ENCODE results near the gene MYL6B.

The MYL6B gene

GRCh38 chr12:56122637-56123036, 29.8 kb upstream of the MYL6B start:
- peak; percentile 22 for DNase-seq (ENCODE audit: low read depth)

- DNase-seq (ENCODE audit: low read depth): no peak
Observed at GRCh38 chr12:56124133-56124532, 28.3 kb upstream of the MYL6B start.

GRCh38 chr12:56126732-56127239, 25.6 kb upstream of the MYL6B start:
- no peak for DNase-seq (ENCODE audit: low read depth)

- no peak for DNase-seq (ENCODE audit: low read depth)
Observed at GRCh38 chr12:56127485-56127887, 24.9 kb upstream of the MYL6B start.

- peak; percentile 100 for DNase-seq (ENCODE audit: low read depth)
Observed at GRCh38 chr12:56127888-56128669, 24.3 kb upstream of the MYL6B start, which contains the start of gene ESYT1. TSS of gene ESYT1 (plus strand) at chr12:56128267. CDS start at chr12:56128320, 53 bp downstream.

- no peak for DNase-seq (ENCODE audit: low read depth)
Observed at GRCh38 chr12:56128670-56129205, 23.6 kb upstream of the MYL6B start.

GRCh38 chr12:56129206-56129941, 23.0 kb upstream of the MYL6B start:
- DNase-seq (ENCODE audit: low read depth): peak; percentile 33

- DNase-seq (ENCODE audit: low read depth): no peak
Observed at GRCh38 chr12:56129942-56130495, 22.4 kb upstream of the MYL6B start.

GRCh38 chr12:56130876-56131275, 21.5 kb upstream of the MYL6B start:
- DNase-seq (ENCODE audit: low read depth): no peak

- no peak for DNase-seq (ENCODE audit: low read depth)
Observed at GRCh38 chr12:56134897-56135296, 17.5 kb upstream of the MYL6B start.

- no peak for DNase-seq (ENCODE audit: low read depth)
Observed at GRCh38 chr12:56137853-56138571, 14.4 kb upstream of the MYL6B start.

GRCh38 chr12:56141946-56142784, 10.2 kb upstream of the MYL6B start:
- no peak for DNase-seq (ENCODE audit: low read depth)

- DNase-seq (ENCODE audit: low read depth): no peak
Observed at GRCh38 chr12:56143217-56143616, 9.2 kb upstream of the MYL6B start.

GRCh38 chr12:56143870-56144269, 8.5 kb upstream of the MYL6B start:
- DNase-seq (ENCODE audit: low read depth): no peak

- DNase-seq (ENCODE audit: low read depth): no peak
Observed at GRCh38 chr12:56145217-56145616, 7.2 kb upstream of the MYL6B start.

- DNase-seq (ENCODE audit: low read depth): no peak
Observed at GRCh38 chr12:56146492-56147460, 5.6 kb upstream of the MYL6B start.

GRCh38 chr12:56150563-56150962, 1.8 kb upstream of the MYL6B start:
- DNase-seq (ENCODE audit: low read depth): no peak

- no peak for DNase-seq (ENCODE audit: low read depth)
Observed at GRCh38 chr12:56151672-56152131, 685 bp upstream of the MYL6B start.
